NCI-H1092 treated with DMSO at 0.1 percent for 48 hours (cell line): ENCODE data around the gene VIT.
"Not testable (repeated sequence)": the region's sequence is repeated elsewhere in the genome, so short reads cannot be mapped to it uniquely, and the experiment has no call there.

Experiments used
- DNase-seq: peaks from one replicate; lab custom pipeline; 2025; lab: John Stamatoyannopoulos, UW

Gene VIT

GRCh38 chr2:36678856-36679255, 17.7 kb upstream of the VIT start:
- no peak for DNase-seq

- no peak for DNase-seq
These were observed 16.5 kb upstream of the VIT start for GRCh38 chr2:36680012-36680411.

- no peak for DNase-seq
These were observed 13.9 kb upstream of the VIT start for GRCh38 chr2:36682562-36682961.

- DNase-seq = no peak
These were observed 13.5 kb upstream of the VIT start for GRCh38 chr2:36683002-36683401.

- DNase-seq = not testable (repeated sequence)
These were observed 8.2 kb upstream of the VIT start for GRCh38 chr2:36688291-36688690.

GRCh38 chr2:36689013-36689412, 7.5 kb upstream of the VIT start:
- not testable (repeated sequence) for DNase-seq

GRCh38 chr2:36692121-36692520, 4.4 kb upstream of the VIT start:
- no peak for DNase-seq

GRCh38 chr2:36693825-36694224, 2.7 kb upstream of the VIT start:
- DNase-seq = no peak

GRCh38 chr2:36695746-36696415, 626 bp upstream of the VIT start:
- no peak for DNase-seq

GRCh38 chr2:36697424-36698066, 1.0 kb downstream of the VIT start:
- DNase-seq = no peak

GRCh38 chr2:36698993-36699392, 2.5 kb downstream of the VIT start:
- DNase-seq = no peak

GRCh38 chr2:36700311-36700710, 3.8 kb downstream of the VIT start:
- DNase-seq = no peak

- DNase-seq = no peak
These were observed 4.9 kb downstream of the VIT start for GRCh38 chr2:36701391-36701795.

- no peak for DNase-seq
These were observed 5.4 kb downstream of the VIT start for GRCh38 chr2:36701918-36702317.

- DNase-seq = no peak
These were observed 6.3 kb downstream of the VIT start for GRCh38 chr2:36702781-36703180.

- no peak for DNase-seq
These were observed 8.1 kb downstream of the VIT start for GRCh38 chr2:36704475-36705150.

GRCh38 chr2:36705326-36706020, 9.0 kb downstream of the VIT start:
- no peak for DNase-seq

- no peak for DNase-seq
These were observed 9.7 kb downstream of the VIT start for GRCh38 chr2:36706021-36706876.

- no peak for DNase-seq
These were observed 10.5 kb downstream of the VIT start for GRCh38 chr2:36707050-36707449.

- no peak for DNase-seq
These were observed 11.7 kb downstream of the VIT start for GRCh38 chr2:36708041-36708741.

GRCh38 chr2:36710858-36711515, 14.5 kb downstream of the VIT start:
- DNase-seq = no peak
